Measurements from ENCODE around the gene LIN52. TPM values are rescaled to one million over a fixed set of nuclear protein-coding genes. Genes with fewer than 3 reads are reported as not detected.

LIN52 gene
- total RNA-seq, 2 donors from 2014 or later: 7.8 to 8.1 TPM

DNA sequence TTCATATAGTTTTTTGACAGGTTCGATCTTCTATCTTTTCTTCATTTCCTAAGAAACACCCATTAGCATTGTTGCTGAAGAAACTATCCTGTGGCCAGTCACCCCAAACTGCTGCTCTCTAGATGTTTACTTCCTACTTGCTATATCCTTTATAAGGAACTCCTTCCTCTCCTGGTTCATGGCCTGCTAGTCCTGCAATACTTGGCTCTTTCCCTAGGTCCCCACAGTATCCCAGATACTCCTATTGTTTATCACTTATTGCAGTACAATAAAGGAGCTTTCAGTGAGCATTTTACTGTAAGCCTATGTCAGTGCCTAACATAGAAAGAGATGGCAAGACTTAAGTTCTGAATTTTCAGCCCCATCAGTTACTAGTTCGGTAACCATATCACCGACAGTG, 3.3 kb upstream of the LIN52 start:
- H3K36me3 ChIP-seq: no peaks in the 10 kb centered on the region
- no peaks in the 10 kb centered on the region for H3K27me3 ChIP-seq (replicated peaks; ENCODE audit: insufficient read depth)
- no peak overlapping the region for H3K27ac ChIP-seq
- H3K9me3 ChIP-seq: no peaks in the 10 kb centered on the region
- no peak for DNase-seq (ENCODE audit: low spot score)
- intact Hi-C loops (cut with DNase I): no loop called here
- TF ChIP-seq POLR2AphosphoS5 (IDR thresholded peaks at IDR 0.05): no peak
- no peak for TF ChIP-seq POLR2A (IDR thresholded peaks at IDR 0.05)
- TF ChIP-seq, protein P1, sequence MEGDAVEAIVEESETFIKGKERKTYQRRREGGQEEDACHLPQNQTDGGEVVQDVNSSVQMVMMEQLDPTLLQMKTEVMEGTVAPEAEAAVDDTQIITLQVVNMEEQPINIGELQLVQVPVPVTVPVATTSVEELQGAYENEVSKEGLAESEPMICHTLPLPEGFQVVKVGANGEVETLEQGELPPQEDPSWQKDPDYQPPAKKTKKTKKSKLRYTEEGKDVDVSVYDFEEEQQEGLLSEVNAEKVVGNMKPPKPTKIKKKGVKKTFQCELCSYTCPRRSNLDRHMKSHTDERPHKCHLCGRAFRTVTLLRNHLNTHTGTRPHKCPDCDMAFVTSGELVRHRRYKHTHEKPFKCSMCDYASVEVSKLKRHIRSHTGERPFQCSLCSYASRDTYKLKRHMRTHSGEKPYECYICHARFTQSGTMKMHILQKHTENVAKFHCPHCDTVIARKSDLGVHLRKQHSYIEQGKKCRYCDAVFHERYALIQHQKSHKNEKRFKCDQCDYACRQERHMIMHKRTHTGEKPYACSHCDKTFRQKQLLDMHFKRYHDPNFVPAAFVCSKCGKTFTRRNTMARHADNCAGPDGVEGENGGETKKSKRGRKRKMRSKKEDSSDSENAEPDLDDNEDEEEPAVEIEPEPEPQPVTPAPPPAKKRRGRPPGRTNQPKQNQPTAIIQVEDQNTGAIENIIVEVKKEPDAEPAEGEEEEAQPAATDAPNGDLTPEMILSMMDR (IDR thresholded peaks at IDR 0.05): no peak
- 91% methylated on average over 3 of the region's 3 CpGs for WGBS
- no peaks in the 10 kb centered on the region for H3K4me1 ChIP-seq (replicated peaks)
- H3K4me3 ChIP-seq: no peak overlapping the region

DNA sequence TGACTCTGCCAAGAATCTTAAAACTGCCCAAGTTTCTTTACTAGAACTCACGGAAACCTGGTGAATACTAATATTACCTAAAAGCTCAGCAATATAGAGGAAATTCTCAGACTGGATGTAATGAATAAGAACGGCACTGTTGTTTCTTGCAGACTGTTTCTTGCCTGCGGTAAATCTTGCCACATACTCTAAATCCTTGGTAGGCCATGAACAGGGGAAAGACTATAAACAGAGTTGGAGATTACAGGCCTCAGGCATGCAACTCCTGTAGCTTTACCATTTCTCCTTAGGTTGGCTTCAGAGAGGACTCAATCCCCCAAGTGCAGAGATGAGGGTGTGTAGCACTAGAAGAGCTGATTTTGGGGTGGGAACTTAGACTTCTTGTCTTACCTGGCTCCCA, 1.6 kb upstream of the LIN52 start:
- peak overlapping the region; percentile 64 to 92 for H3K4me3 ChIP-seq

DNA sequence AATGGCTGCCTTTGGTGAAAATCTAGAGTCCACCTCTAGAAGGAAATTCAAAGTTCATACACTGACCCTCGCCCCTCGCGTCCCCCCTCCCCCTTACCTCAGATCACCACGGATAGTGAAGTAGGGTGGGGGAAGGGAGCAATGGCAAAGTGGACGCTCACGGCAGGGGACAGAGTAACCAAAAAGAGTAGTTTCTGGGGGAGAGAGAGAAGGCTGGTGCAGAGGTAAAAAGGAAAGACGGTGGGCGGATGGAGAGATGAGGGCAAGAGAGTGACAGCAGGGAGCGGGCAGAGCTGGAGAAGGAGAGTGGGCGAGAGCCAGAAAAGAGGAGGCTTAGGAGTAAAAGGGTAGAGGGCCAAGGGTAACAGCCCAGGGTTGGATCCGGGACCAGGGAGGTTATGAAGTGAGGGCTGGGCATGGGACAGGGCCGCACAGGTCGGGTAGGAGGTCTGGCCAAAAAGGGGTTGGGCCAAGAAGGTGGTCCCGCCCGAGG, 926 bp upstream of the LIN52 start:
- no peak for DNase-seq (ENCODE audit: low spot score)
- under 1% methylated on average over 15 of the region's 15 CpGs for WGBS
- no peaks in the 10 kb centered on the region for H3K36me3 ChIP-seq
- no peaks in the 10 kb centered on the region for H3K4me1 ChIP-seq (replicated peaks)
- no peaks in the 10 kb centered on the region for H3K9me3 ChIP-seq
- intact Hi-C loops (cut with DNase I): no loop called here
- peak overlapping the region; percentile 93 to 94 for H3K27ac ChIP-seq
- peak overlapping the region; percentile 64 to 92 for H3K4me3 ChIP-seq
- TF ChIP-seq POLR2A (IDR thresholded peaks at IDR 0.05) (no peak), POLR2AphosphoS5 (IDR thresholded peaks at IDR 0.05) (no peak)
- TF ChIP-seq, protein P1 (IDR thresholded peaks at IDR 0.05): no peak
- no peaks in the 10 kb centered on the region for H3K27me3 ChIP-seq (replicated peaks; ENCODE audit: insufficient read depth)

More for the DNA sequence above, 1.6 kb upstream of the LIN52 start:
- no peak for TF ChIP-seq POLR2A (IDR thresholded peaks at IDR 0.05)
- TF ChIP-seq POLR2AphosphoS5 (IDR thresholded peaks at IDR 0.05): no peak
- TF ChIP-seq, protein P1 (IDR thresholded peaks at IDR 0.05): no peak
- H3K27ac ChIP-seq: peak overlapping the region in 1 of 2 donors; percentile 94
- WGBS: 67% methylated on average over 3 of the region's 3 CpGs
- H3K36me3 ChIP-seq: no peaks in the 10 kb centered on the region
- intact Hi-C loops (cut with DNase I): no loop called here
- no peaks in the 10 kb centered on the region for H3K4me1 ChIP-seq (replicated peaks)
- no peaks in the 10 kb centered on the region for H3K27me3 ChIP-seq (replicated peaks; ENCODE audit: insufficient read depth)
- no peaks in the 10 kb centered on the region for H3K9me3 ChIP-seq
- DNase-seq (ENCODE audit: low spot score): no peak

DNA sequence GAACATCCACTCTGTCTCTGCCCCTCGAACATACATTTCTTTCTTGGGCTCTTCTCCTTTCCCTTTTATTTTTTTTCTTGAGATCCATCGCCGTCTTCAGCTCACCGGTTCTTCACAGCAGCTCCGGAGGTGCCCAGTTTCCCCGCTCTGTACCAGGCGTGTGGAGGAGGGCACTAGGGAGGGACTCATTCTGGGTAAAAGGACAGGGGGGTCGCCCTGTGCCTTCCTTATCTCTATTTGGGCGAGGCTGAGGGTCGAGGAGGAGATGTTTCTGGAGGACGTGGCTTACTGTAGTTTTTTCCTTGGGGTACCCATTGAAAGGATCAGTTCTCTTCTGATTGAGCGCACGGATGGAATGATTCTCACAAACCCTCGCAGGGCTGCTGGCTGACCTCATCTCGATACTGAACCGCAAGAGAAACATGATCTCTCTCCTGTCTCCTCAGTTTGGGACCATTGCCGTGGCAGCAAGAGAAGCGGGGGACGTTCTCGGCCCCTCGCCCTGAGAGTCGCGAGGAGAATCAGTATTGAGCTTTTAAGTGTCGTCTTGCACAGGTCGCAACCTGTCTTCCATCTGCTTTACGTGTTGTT, 386 bp downstream of the LIN52 start:
- peak overlapping the region; percentile 48 to 65 for H3K4me3 ChIP-seq
- H3K9me3 ChIP-seq: no peaks in the 10 kb centered on the region
- no peak for DNase-seq (ENCODE audit: low spot score)
- intact Hi-C loops (cut with DNase I): no loop called here
- TF ChIP-seq, protein P1 (IDR thresholded peaks at IDR 0.05): no peak
- no peak for TF ChIP-seq POLR2AphosphoS5 (IDR thresholded peaks at IDR 0.05)
- TF ChIP-seq POLR2A (IDR thresholded peaks at IDR 0.05): no peak
- H3K4me1 ChIP-seq (replicated peaks): no peaks in the 10 kb centered on the region
- H3K36me3 ChIP-seq: no peaks in the 10 kb centered on the region
- WGBS: under 1% methylated on average over 26 of the region's 26 CpGs
- H3K27me3 ChIP-seq (replicated peaks; ENCODE audit: insufficient read depth): no peaks in the 10 kb centered on the region
- H3K27ac ChIP-seq: peak overlapping the region; percentile 82 to 88

DNA sequence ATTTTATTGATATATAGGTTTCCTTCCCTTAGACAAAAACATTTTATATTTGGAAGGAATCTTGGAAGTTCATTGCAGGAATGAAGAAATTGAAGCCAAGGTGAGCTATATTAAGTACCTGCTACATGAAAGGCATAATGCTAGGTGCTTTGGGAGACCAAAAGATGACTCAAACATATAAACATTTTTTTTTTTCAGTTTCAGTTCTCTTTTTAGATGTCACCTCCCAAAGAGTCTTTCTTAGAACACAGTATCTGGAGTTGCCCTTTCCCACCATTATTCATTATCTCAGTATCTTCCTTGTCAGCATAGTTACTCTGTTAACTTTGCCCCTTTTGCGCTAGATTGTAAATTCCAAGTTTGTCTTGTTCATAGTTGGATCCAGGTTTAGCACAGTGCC, 1.1 kb downstream of the LIN52 start:
- intact Hi-C loops (cut with DNase I): no loop called here
- DNase-seq (ENCODE audit: low spot score): no peak
- Histone ChIP-seq H3K27me3 (replicated peaks; ENCODE audit: insufficient read depth) (no peaks in the 10 kb centered on the region), H3K36me3 (no peaks in the 10 kb centered on the region), H3K4me1 (replicated peaks) (no peaks in the 10 kb centered on the region), H3K4me3 (peak overlapping the region in 1 of 2 donors; percentile 65), H3K9me3 (no peaks in the 10 kb centered on the region), H3K27ac (no peak overlapping the region)
- WGBS: 90% methylated on average over 1 of the region's 1 CpG
- TF ChIP-seq POLR2AphosphoS5 (IDR thresholded peaks at IDR 0.05): no peak
- TF ChIP-seq, protein P1 (IDR thresholded peaks at IDR 0.05): no peak
- TF ChIP-seq POLR2A (IDR thresholded peaks at IDR 0.05): no peak
